K562 (cell line): Measurements from ENCODE around the gene AIPL1. TPM values are rescaled to one million over a fixed set of nuclear protein-coding genes. Genes with fewer than 3 reads are reported as not detected.

Source experiments
- ATAC-seq: fragments of 200-7000 bp; cut with Tn5 transposase; 3 replicates; pipeline ENCODE4 v1.9.1; 2020; ENCODE audit warnings: moderate library complexity
- BruUV-seq: library from RNA; stranded (reverse); fragments of 400-500 nt; replicated peaks from 2 replicates; lab custom pipeline; 2021; lab: Mats Ljungman, UMichigan
- CTCF ChIA-PET: fragments of 300-600 bp; formaldehyde crosslinking; extraction: SDS; loops from one replicate; lab custom pipeline; 2021; ENCODE audit warnings: low intra/inter-chr PET ratio; lab: Yijun Ruan, JAX
- POLR2A ChIA-PET: fragments of 300-600, 350-650 bp; sonication (Branson Sonifier 250); formaldehyde crosslinking; extraction: SDS; loops from one replicate; lab custom pipeline; 2021; ENCODE audit warnings: antibody characterized with exemption, inconsistent platforms; lab: Yijun Ruan, JAX
- DNase-seq, 4 experiments: peaks; one replicate each; pipeline versions ENCODE4 v3.0.0 to v3.0.0-alpha.2; 2011 to 2018; ENCODE audit warnings: low spot score in 3 of 4, mixed read lengths in 3 of 4; ENCODE audit errors: extremely low read depth in 1 of 4
- FAIRE-seq: peaks from 2 replicates; lab custom pipeline; 2011; peaks lifted over from hg19 to GRCh38; lab: Jason Lieb, UNC
- H2AFZ ChIP-seq: 2 replicates; pipeline ENCODE4 v1.6.0; 2011; ENCODE audit warnings: low read depth, low read length, control low read depth, inconsistent platforms
- H3K27ac ChIP-seq: fragments of 200-600 bp; 3 replicates; pipeline ENCODE4 v1.8.0; 2011; ENCODE audit warnings: low read depth, mild to moderate bottlenecking, control low read depth, inconsistent platforms, low read length, moderate library complexity, mixed read lengths; ENCODE audit errors: extremely low read depth
- H3K27me3 ChIP-seq, 2 experiments: fragments of 300-600 bp in 1 of 2; 2 replicates in 1 of 2; 3 replicates in 1 of 2; pipeline versions ENCODE4 v1.6.0 to v1.8.0; 2011; ENCODE audit warnings: inconsistent platforms in 2 of 2, low read length in 2 of 2, mild to moderate bottlenecking in 1 of 2, mixed read lengths in 1 of 2, moderate library complexity in 1 of 2; ENCODE audit not compliant: control insufficient read depth in 2 of 2, insufficient read depth in 2 of 2
- H3K36me3 ChIP-seq: fragments of 300-600 bp; 3 replicates; pipeline ENCODE4 v1.8.0; 2011; ENCODE audit warnings: mild to moderate bottlenecking, low read length, inconsistent platforms; ENCODE audit not compliant: control insufficient read depth, insufficient read depth
- H3K4me1 ChIP-seq, 2 experiments: fragments of 200-600 bp in 1 of 2; replicated peaks in 1 of 2; 2 replicates in 1 of 2; 3 replicates in 1 of 2; pipeline versions ENCODE4 v1.5.1 to v1.8.0; 2011; ENCODE audit warnings: inconsistent platforms in 2 of 2, low read length in 2 of 2, mild to moderate bottlenecking in 1 of 2, mixed read lengths in 1 of 2, moderate library complexity in 1 of 2; ENCODE audit not compliant: control insufficient read depth in 2 of 2, insufficient read depth in 2 of 2
- H3K4me2 ChIP-seq: 2 replicates; pipeline ENCODE4 v1.6.1; 2011; ENCODE audit warnings: low read length, control low read depth, inconsistent platforms, mixed read lengths; ENCODE audit not compliant: insufficient read depth
- H3K4me3 ChIP-seq: fragments of 200-600 bp; sonication (generic), shearing (Covaris generic); 2 replicates; pipeline ENCODE4 v1.5.1; 2016; ENCODE audit warnings: control low read depth, inconsistent platforms
- H3K79me2 ChIP-seq: fragments of 200-600 bp; 3 replicates; pipeline ENCODE4 v1.8.0; 2011; ENCODE audit warnings: low read length, inconsistent platforms; ENCODE audit not compliant: control insufficient read depth, insufficient read depth
- H3K9ac ChIP-seq, 2 experiments: 2 replicates each; pipeline versions ENCODE4 v1.6.0 to v1.6.1; 2011; ENCODE audit warnings: low read depth in 2 of 2, low read length in 2 of 2, control low read depth in 1 of 2, inconsistent platforms in 1 of 2, mild to moderate bottlenecking in 1 of 2, mixed read lengths in 1 of 2; ENCODE audit not compliant: insufficient read depth in 1 of 2
- H3K9me1 ChIP-seq: one replicate; pipeline ENCODE4 v1.6.0; 2011; ENCODE audit warnings: inconsistent platforms, mild to moderate bottlenecking, low read length, moderate library complexity; ENCODE audit not compliant: control insufficient read depth, insufficient read depth
- H3K9me3 ChIP-seq: replicated peaks from 2 replicates; pipeline ENCODE4 v1.5.1; 2011; ENCODE audit warnings: low read depth, low read length, inconsistent platforms; ENCODE audit not compliant: control insufficient read depth, insufficient read depth
- H4K20me1 ChIP-seq: replicated peaks from 2 replicates; pipeline ENCODE4 v1.6.1; 2011; ENCODE audit warnings: low read length, inconsistent platforms, mixed read lengths; ENCODE audit not compliant: control insufficient read depth, insufficient read depth
- ARHGAP35 ChIP-seq: fragments of 450-650 bp; IDR thresholded peaks from 2 replicates; pipeline ENCODE4 v1.6.1; 2018; ENCODE audit not compliant: partially characterized antibody
- ATF7 ChIP-seq: fragments of 450-650 bp; IDR thresholded peaks from 2 replicates; pipeline ENCODE4 v1.7.1; 2014; ENCODE audit warnings: mild to moderate bottlenecking, moderate library complexity
- CTCF ChIP-seq, 3 experiments: IDR thresholded peaks in 2 of 3; conservative IDR thresholded peaks in 1 of 3; 2 replicates each; pipeline ENCODE4 v1.5.1; 2011 to 2012; ENCODE audit warnings: low read length in 3 of 3, mild to moderate bottlenecking in 3 of 3, control low read depth in 2 of 3, improper control_type of control experiment in 1 of 3, inconsistent platforms in 1 of 3, low read depth in 1 of 3, mixed read lengths in 1 of 3, moderate library complexity in 1 of 3; ENCODE audit not compliant: insufficient read depth in 2 of 3
- ESRRA ChIP-seq: fragments of 450-650 bp; IDR thresholded peaks from 2 replicates; pipeline ENCODE4 v1.6.1; 2014; ENCODE audit warnings: low read depth, mild to moderate bottlenecking, moderate library complexity, borderline replicate concordance
- HINFP ChIP-seq: fragments of 450-650 bp; conservative IDR thresholded peaks from 2 replicates; pipeline ENCODE4 v1.6.1; 2016; ENCODE audit warnings: missing genetic modification characterization, low read depth, mild to moderate bottlenecking, control low read depth, missing compliant biosample characterization
- JUN ChIP-seq, 2 experiments: sonication (generic) in 1 of 2; formaldehyde crosslinking in 1 of 2; IDR thresholded peaks; 2 replicates each; pipeline versions ENCODE4 v1.6.1 to v1.8.0; 2012 to 2022; ENCODE audit warnings: borderline replicate concordance in 2 of 2, mild to moderate bottlenecking in 2 of 2, improper control_type of control experiment in 1 of 2, low read depth in 1 of 2, low read length in 1 of 2, missing genetic modification reagents in 1 of 2
- KAT7 ChIP-seq: sonication (generic); formaldehyde crosslinking; IDR thresholded peaks from 2 replicates; pipeline ENCODE4 v1.8.0; 2022; ENCODE audit warnings: missing genetic modification reagents, mild to moderate bottlenecking, borderline replicate concordance
- LEF1 ChIP-seq: fragments of 450-650 bp; IDR thresholded peaks from 2 replicates; pipeline ENCODE4 v1.6.1; 2016; ENCODE audit warnings: mild to moderate bottlenecking
- MAZ ChIP-seq, 2 experiments: fragments of 450-650 bp in 1 of 2; sonication (generic) in 1 of 2; formaldehyde crosslinking; IDR thresholded peaks in 1 of 2; conservative IDR thresholded peaks in 1 of 2; 2 replicates each; pipeline versions ENCODE4 v1.4.0 to v1.5.0; 2020; ENCODE audit warnings: mild to moderate bottlenecking in 1 of 2, missing genetic modification reagents in 1 of 2
- NUFIP1 ChIP-seq: fragments of 450-650 bp; IDR thresholded peaks from 2 replicates; pipeline ENCODE4 v1.6.1; 2018; ENCODE audit not compliant: partially characterized antibody
- PTRF ChIP-seq: fragments of 450-650 bp; IDR thresholded peaks from 2 replicates; pipeline ENCODE4 v1.6.1; 2016; ENCODE audit warnings: mild to moderate bottlenecking, missing genetic modification characterization, missing compliant biosample characterization
- RBM25 ChIP-seq: fragments of 200-400 bp; formaldehyde crosslinking; IDR thresholded peaks from 2 replicates; pipeline ENCODE4 v1.6.1; 2018; ENCODE audit warnings: low read length, low read depth, moderate library complexity; ENCODE audit not compliant: severe bottlenecking
- SMAD2 ChIP-seq: fragments of 150-350 bp; IDR thresholded peaks from 2 replicates; pipeline ENCODE4 v1.6.1; 2014; ENCODE audit warnings: low read depth, mild to moderate bottlenecking, low read length
- YBX1 ChIP-seq: fragments of 450-650 bp; IDR thresholded peaks from 2 replicates; pipeline ENCODE4 v1.7.1; 2016; ENCODE audit warnings: mild to moderate bottlenecking
- ZBTB7A ChIP-seq: IDR thresholded peaks from 2 replicates; pipeline ENCODE4 v1.6.1; 2011; ENCODE audit warnings: low read depth, mild to moderate bottlenecking, low read length, moderate library complexity, borderline replicate concordance; ENCODE audit not compliant: control insufficient read depth
- ZNF253 ChIP-seq: fragments of 250-450 bp; sonication (Bioruptor Pico); conservative IDR thresholded peaks from 2 replicates; pipeline ENCODE4 v1.6.1; 2021; ENCODE audit warnings: mild to moderate bottlenecking
- ZNF274 ChIP-seq: IDR thresholded peaks from 2 replicates; pipeline ENCODE4 v1.6.1; 2011; ENCODE audit warnings: low read depth, mild to moderate bottlenecking, low read length, moderate library complexity, borderline replicate concordance
- ZNF431 ChIP-seq: sonication (generic); formaldehyde crosslinking; IDR thresholded peaks from 2 replicates; pipeline ENCODE4 v1.8.0; 2022; ENCODE audit warnings: mild to moderate bottlenecking, missing genetic modification reagents
- WGBS: fragments of 100-300 bp; shearing (Covaris generic); methylation state at CpG from one replicate; pipeline ENCODE4 v1.1.6; 2016; ENCODE audit warnings: low coverage, mixed read lengths; ENCODE audit not compliant: insufficient coverage; ENCODE audit errors: missing lambda C conversion rate; 5-methylcytosine and 5-hydroxymethylcytosine counted together
- in situ Hi-C: fragments of 300-500 bp; cut with MboI; formaldehyde crosslinking; loops from 4 replicates; pipeline ENCODE4 v1.15.0; 2018; ENCODE audit warnings: inconsistent platforms, mixed read lengths
- intact Hi-C: fragments of 100-400 bp; cut with micrococcal nuclease; formaldehyde crosslinking; loops from 2 replicates; pipeline ENCODE4 v1.14.2; 2022
- polyA plus RNA-seq, 8 experiments: library from polyadenylated mRNA; depleted of rRNA in 4 of 8; stranded (reverse) in 5 of 8; unstranded in 3 of 8; fragments of >200 nt; fragmentation: Nextera tagmentation in 2 of 8; fragmentation: Illumina TruSeq in 1 of 8; extraction: Ambion mirVana in 2 of 8; extraction: Trizol in 1 of 8; gene quantifications; 2 replicates each; pipeline versions ENCODE4 v1.2.1 to v1.2.3, GENCODE V29; 2011 to 2014; ENCODE audit warnings: inconsistent platforms in 1 of 8, missing spikeins in 1 of 8
- total RNA-seq, 7 experiments: library from RNA; depleted of rRNA in 6 of 7; stranded (reverse); fragments of >200 nt in 6 of 7; fragmentation: Illumina TruSeq in 2 of 7; extraction: Trizol in 2 of 7; gene quantifications; 2 replicates each; pipeline versions ENCODE4 v1.2.1 to v1.2.3, GENCODE V29; 2011 to 2021; ENCODE audit warnings: low replicate concordance in 1 of 7

AIPL1 gene
- total and polyA plus RNA-seq, 9 of the 15 experiments (the other 6 are each of a cell fraction or from before 2014, with no cell fraction given): not detected

- ChIA-PET POLR2A (no interaction called here), CTCF (interaction anchor here (0.5 kb wide), 1 partner anchor 1178 kb away, joined by 3 read pairs; no protein-coding TSS in a partner anchor)
- Histone ChIP-seq H3K79me2 (no peaks in the 10 kb centered on the region), H4K20me1 (no peaks in the 10 kb centered on the region; the same call in 1 of the 2 replicates), H3K4me2 (no peak overlapping the region), H3K9me1 (no peaks in the 10 kb centered on the region), H3K36me3 (no peaks in the 10 kb centered on the region), H3K4me3 (no peak overlapping the region), H3K9me3 (no peaks in the 10 kb centered on the region), H3K4me1 (no peaks in the 10 kb centered on the region), H3K9ac (no peak overlapping the region), H3K27ac (no peak overlapping the region), H2AFZ (no peak overlapping the region), H3K27me3 (peaks cover 0 to 30% of the 10 kb centered on the region in 2 experiments; a peak in 2 of 5 replicates)
- 5% methylated on average over 7 of the region's 7 CpGs for WGBS
- in situ Hi-C loops (loop anchor here (5.0 to 25.0 kb wide), 2 partner anchors 840 to 1190 kb away; partner anchors contain the start of gene SCIMP), intact Hi-C loops (loop anchor here (10.0 kb wide), 1 partner anchor 833 kb away; no protein-coding TSS in a partner anchor)
- ATAC-seq (no peak), DNase-seq (no peak), FAIRE-seq (no peak)
- no TSS peak for BruUV-seq
- TF ChIP-seq ZNF253 (CRISPR knock-in tag): no peak
- TF ChIP-seq HINFP: no peak
- no peak for TF ChIP-seq JUN (IDR thresholded peaks at IDR 0.05; ENCODE audit: borderline replicate concordance, low read depth, low read length)
- no peak for TF ChIP-seq JUN (CRISPR knock-in tag; IDR thresholded peaks at IDR 0.05; ENCODE audit: borderline replicate concordance)
- TF ChIP-seq MAZ (CRISPR knock-in tag; conservative IDR thresholded peaks at IDR 0.05 in 1 of 2, IDR thresholded peaks at IDR 0.05 in 1 of 2): no peak
- TF ChIP-seq PTRF (tag): no peak
- peak; percentile 43; the same call in 1 of the 2 replicates for TF ChIP-seq ESRRA
- no peak for TF ChIP-seq KAT7 (CRISPR knock-in tag)
- no peak for TF ChIP-seq ARHGAP35
- no peak for TF ChIP-seq NUFIP1
- no peak for TF ChIP-seq ZBTB7A
- no peak for TF ChIP-seq RBM25
- TF ChIP-seq ATF7: no peak
- no peak for TF ChIP-seq SMAD2
- TF ChIP-seq ZNF431: no peak
- no peak for TF ChIP-seq LEF1
- no peak for TF ChIP-seq YBX1
- TF ChIP-seq ZNF274: no peak
- TF ChIP-seq CTCF (IDR thresholded peaks at IDR 0.05 in 2 of 3, conservative IDR thresholded peaks at IDR 0.05 in 1 of 3; ENCODE audit: insufficient read depth in 2 of 3, low read depth in 1 of 3, low read length in 3 of 3): peak in 1 of 3 experiments; percentile 27; a peak in 2 of 6 replicates
Measured at GRCh38 chr17:6427279-6427781, 7.6 kb downstream of the AIPL1 start.
